A673 (cell line): ENCODE data around the gene MACROD1. TPM values are rescaled to one million over a fixed set of nuclear protein-coding genes. Genes with fewer than 3 reads are reported as not detected.

Experiments
- BruUV-seq: library from RNA; stranded (reverse); fragments of 400-500 nt; replicated peaks from 2 replicates; lab custom pipeline; 2021; lab: Mats Ljungman, UMichigan
- CTCF ChIA-PET: fragments of 300-600 bp; sonication (Branson Sonifier 250); formaldehyde crosslinking; loops from one replicate; lab custom pipeline; 2022; ENCODE audit warnings: antibody characterized with exemption; lab: Charles Lee
- POLR2A ChIA-PET: fragments of 300-600 bp; sonication (Branson Sonifier 250); formaldehyde crosslinking; loops from one replicate; lab custom pipeline; 2022; ENCODE audit warnings: antibody characterized with exemption; ENCODE audit not compliant: low non-redundant PET; lab: Charles Lee
- DNase-seq: peaks from one replicate; pipeline ENCODE4 v3.0.0-alpha.2; 2015; ENCODE audit warnings: low spot score
- H3K27ac ChIP-seq: fragments of 200-600 bp; sonication (generic); 2 replicates; pipeline ENCODE4 v1.5.1; 2016; ENCODE audit warnings: mixed run types, low read depth, mild to moderate bottlenecking, mixed read lengths, antibody characterized with exemption, low read length; ENCODE audit not compliant: poor library complexity, severe bottlenecking
- H3K27me3 ChIP-seq: fragments of 200-600 bp; sonication (generic); replicated peaks from 2 replicates; pipeline ENCODE4 v1.6.1; 2017; ENCODE audit warnings: mixed run types, low read depth, mild to moderate bottlenecking, mixed read lengths, antibody characterized with exemption, low read length; ENCODE audit not compliant: insufficient read depth, poor library complexity
- H3K36me3 ChIP-seq: fragments of 200-600 bp; sonication (generic); 2 replicates; pipeline ENCODE4 v1.6.1; 2016; ENCODE audit warnings: mixed run types, mild to moderate bottlenecking, mixed read lengths, antibody characterized with exemption, low read length; ENCODE audit not compliant: insufficient read depth, poor library complexity, severe bottlenecking
- H3K4me1 ChIP-seq: fragments of 200-600 bp; sonication (generic); 2 replicates; pipeline ENCODE4 v1.6.1; 2017; ENCODE audit warnings: mixed run types, mild to moderate bottlenecking, mixed read lengths, antibody characterized with exemption, low read length; ENCODE audit not compliant: insufficient read depth, poor library complexity, severe bottlenecking
- H3K4me3 ChIP-seq: fragments of 200-600 bp; sonication (generic); 2 replicates; pipeline ENCODE4 v1.5.1; 2016; ENCODE audit warnings: low read depth, mixed run types, mild to moderate bottlenecking, mixed read lengths, low read length; ENCODE audit not compliant: poor library complexity, severe bottlenecking
- H3K9me3 ChIP-seq: fragments of 200-600 bp; sonication (generic); 2 replicates; pipeline ENCODE4 v1.6.1; 2016; ENCODE audit warnings: mixed run types, low read depth, mild to moderate bottlenecking, mixed read lengths, antibody characterized with exemption, low read length; ENCODE audit not compliant: poor library complexity, severe bottlenecking
- EZH2 ChIP-seq: fragments of 200-600 bp; sonication (generic); IDR thresholded peaks from 2 replicates; pipeline ENCODE4 v1.6.1; 2017; ENCODE audit warnings: borderline replicate concordance, low read depth, mild to moderate bottlenecking, mixed read lengths, antibody characterized with exemption, low read length; ENCODE audit not compliant: poor library complexity, severe bottlenecking
- intact Hi-C: fragments of 100-400 bp; cut with micrococcal nuclease; formaldehyde crosslinking; loops from one replicate; pipeline ENCODE4 v1.10.0; 2022; ENCODE audit not compliant: unreplicated experiment
- total RNA-seq: library from RNA; stranded (reverse); gene quantifications from 2 replicates; pipeline ENCODE4 v1.2.3, GENCODE V29; 2021
- TF ChIP-seq, protein P1 (sequence below): fragments of 300-800, 200-600 bp; sonication (generic); conservative IDR thresholded peaks from 2 replicates; pipeline ENCODE4 v1.5.1; 2017; ENCODE audit warnings: low read depth, mild to moderate bottlenecking, antibody characterized with exemption, low read length, moderate library complexity, mixed read lengths

MACROD1 gene
- total RNA-seq, 1 experiment from 2014 or later, result 28.7 TPM

DNA sequence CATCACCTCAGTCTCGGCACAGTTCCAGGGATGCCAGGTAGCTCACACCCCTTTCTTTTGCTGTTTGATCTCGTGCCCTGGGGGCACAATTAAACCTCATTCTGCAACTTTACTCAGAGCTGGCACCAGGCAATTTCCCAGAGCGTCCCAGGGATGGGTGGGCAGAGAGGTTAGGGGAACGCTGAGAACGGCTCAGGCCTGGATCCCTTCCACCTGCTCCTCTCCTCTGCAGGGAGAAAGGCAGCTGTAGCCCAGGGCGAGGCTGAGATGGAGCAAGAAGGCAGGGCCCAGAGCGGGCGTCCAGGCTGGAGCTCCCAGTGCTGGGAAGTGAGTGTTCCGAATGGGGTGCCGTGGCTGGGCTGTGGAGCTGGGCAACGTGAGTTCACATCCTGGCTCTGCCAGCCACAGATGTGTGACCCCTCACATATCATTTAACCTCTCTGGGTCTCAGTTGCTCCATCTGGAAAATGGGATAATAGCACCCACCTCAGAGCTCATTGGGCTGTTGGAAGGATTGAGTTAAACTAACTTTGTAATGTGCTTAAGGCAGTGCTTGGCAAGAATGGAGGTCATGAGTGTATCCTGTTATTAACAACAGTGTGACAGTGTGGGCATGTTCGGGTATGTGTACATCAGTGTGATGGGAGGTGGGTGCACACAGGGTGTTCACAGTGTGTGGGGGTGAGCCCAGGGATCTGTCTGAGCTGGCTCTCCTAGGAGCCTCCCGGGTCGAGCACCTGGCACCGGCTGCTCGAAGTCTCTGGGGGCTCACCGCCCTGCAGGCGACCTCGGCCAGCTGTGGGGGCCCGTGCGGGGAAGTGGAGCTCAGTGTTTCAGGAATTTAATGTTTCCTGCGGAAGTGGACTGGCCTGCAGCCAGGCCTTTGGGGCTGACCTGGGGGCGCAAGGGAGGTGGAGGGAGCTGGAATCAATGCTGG lies 164.2 kb downstream of the MACROD1 start:
- no peaks in the 10 kb centered on the region for H3K9me3 ChIP-seq
- no TSS peak for BruUV-seq
- CTCF ChIA-PET, result interaction anchor here (0.7 to 1.4 kb wide), 5 partner anchors 12 to 151 kb away, joined by 3 to 6 read pairs (median 3); no protein-coding TSS in a partner anchor
- POLR2A ChIA-PET, result interaction anchor here (0.6 kb wide), 1 partner anchor 42 kb away, joined by 7 read pairs; no protein-coding TSS in a partner anchor
- intact Hi-C loops, result no loop called here
- no peak for TF ChIP-seq EZH2
- peaks cover 61% of the 10 kb centered on the region for H3K4me1 ChIP-seq
- H3K27ac ChIP-seq, result no peak overlapping the region
- H3K27me3 ChIP-seq, result no peaks in the 10 kb centered on the region
- no peak overlapping the region for H3K4me3 ChIP-seq
- H3K36me3 ChIP-seq, result peaks cover 15% of the 10 kb centered on the region
- peak; percentile 72 for DNase-seq

DNA sequence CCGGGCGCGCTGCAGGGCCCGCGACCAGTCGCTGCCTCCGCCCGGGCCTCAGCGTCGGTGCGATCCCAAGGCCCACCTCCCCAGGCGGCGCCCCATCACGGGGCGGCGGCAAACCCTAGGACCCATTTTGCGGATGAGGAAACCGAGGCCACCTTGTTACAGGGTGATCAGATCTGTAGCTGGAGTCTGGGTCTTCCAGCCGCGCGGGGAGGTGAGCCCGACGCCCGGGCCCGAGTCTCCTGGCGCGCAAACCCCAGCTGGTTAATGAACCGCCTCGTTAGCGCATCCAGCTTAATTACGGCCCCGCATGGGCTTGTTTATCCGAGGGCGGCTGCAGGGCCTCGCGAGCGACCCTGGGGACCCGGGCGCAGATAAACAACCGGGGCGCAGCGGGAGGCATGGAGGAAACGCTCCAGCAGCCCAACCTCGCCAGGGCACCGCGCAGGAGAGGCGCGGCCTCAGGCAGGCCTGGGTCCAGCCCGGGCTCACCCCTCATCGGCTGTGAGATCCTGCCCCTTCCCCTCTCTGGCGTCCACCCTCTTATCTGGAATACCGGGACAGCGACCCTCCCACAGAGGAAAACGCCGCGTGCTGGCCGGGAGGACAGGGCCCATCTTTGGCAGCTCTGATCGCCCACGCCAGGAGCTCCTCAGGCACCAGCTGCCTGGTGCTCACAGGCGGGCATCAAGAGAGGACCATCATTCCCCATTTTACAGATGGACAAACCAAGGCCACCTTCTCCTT lies 165.0 kb downstream of the MACROD1 start:
- no peaks in the 10 kb centered on the region for H3K27me3 ChIP-seq
- CTCF ChIA-PET, result interaction anchor here (0.6 to 2.1 kb wide), 15 partner anchors 13 to 355 kb away, joined by 3 to 12 read pairs (median 4); no protein-coding TSS in a partner anchor
- BruUV-seq, result no TSS peak
- no peak overlapping the region for H3K27ac ChIP-seq
- TF ChIP-seq, protein P1, sequence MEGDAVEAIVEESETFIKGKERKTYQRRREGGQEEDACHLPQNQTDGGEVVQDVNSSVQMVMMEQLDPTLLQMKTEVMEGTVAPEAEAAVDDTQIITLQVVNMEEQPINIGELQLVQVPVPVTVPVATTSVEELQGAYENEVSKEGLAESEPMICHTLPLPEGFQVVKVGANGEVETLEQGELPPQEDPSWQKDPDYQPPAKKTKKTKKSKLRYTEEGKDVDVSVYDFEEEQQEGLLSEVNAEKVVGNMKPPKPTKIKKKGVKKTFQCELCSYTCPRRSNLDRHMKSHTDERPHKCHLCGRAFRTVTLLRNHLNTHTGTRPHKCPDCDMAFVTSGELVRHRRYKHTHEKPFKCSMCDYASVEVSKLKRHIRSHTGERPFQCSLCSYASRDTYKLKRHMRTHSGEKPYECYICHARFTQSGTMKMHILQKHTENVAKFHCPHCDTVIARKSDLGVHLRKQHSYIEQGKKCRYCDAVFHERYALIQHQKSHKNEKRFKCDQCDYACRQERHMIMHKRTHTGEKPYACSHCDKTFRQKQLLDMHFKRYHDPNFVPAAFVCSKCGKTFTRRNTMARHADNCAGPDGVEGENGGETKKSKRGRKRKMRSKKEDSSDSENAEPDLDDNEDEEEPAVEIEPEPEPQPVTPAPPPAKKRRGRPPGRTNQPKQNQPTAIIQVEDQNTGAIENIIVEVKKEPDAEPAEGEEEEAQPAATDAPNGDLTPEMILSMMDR, result no peak
- no peak for TF ChIP-seq EZH2
- POLR2A ChIA-PET, result interaction anchor here (0.6 kb wide), 1 partner anchor 43 kb away, joined by 7 read pairs; no protein-coding TSS in a partner anchor
- intact Hi-C loops, result loop anchor here (1.0 kb wide), 1 partner anchor 147 kb away; no protein-coding TSS in a partner anchor
- no peaks in the 10 kb centered on the region for H3K9me3 ChIP-seq
- no peak for DNase-seq
- peak overlapping the region; percentile 41 for H3K4me3 ChIP-seq
- H3K36me3 ChIP-seq, result peaks cover 23% of the 10 kb centered on the region
- peaks cover 53% of the 10 kb centered on the region for H3K4me1 ChIP-seq

DNA sequence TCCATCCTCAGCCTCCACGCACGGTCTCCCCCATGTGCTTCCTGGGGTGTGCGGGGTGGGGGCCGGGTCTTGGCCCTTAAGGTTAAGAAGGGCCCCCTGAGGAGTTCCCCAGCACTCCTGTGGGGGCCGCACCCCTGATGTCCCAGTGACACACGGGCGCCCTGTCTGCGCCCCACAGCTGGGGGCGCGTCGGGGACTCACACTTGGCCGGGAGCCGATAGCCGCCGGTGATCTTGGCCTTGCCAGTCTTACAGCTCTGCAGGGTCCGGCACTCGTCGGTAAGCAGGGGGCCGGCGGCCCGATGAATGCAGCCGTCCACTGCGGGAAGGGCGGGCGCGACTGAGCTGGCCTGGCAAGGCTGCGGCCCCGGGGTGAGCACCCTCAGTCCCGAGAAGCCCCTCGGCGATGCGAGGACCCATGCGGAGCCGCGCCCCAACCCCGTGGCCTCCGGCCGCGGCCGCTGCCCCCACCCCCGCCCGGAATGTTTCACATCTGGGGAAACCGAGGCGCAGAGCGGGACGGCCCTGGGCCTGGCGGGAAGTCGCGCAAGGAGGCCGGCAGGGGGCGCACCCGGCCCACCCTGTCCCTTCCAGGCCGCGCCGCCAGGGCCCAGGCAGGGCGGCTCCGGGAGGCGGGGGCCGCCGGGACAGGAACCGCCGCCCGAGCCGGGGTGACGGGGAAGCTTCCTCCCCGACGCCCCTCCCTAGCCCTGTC lies 165.7 kb downstream of the MACROD1 start:
- POLR2A ChIA-PET, result no interaction called here
- no peaks in the 10 kb centered on the region for H3K27me3 ChIP-seq
- peak; percentile 91 for DNase-seq
- no peak overlapping the region for H3K27ac ChIP-seq
- intact Hi-C loops, result loop anchor here (1.0 kb wide), 1 partner anchor 148 kb away; no protein-coding TSS in a partner anchor
- peaks cover 50% of the 10 kb centered on the region for H3K4me1 ChIP-seq
- peak overlapping the region; percentile 41 for H3K4me3 ChIP-seq
- H3K36me3 ChIP-seq, result peaks cover 23% of the 10 kb centered on the region
- no TSS peak for BruUV-seq
- TF ChIP-seq, protein P1, result peak; percentile 75
- no peak for TF ChIP-seq EZH2
- CTCF ChIA-PET, result interaction anchor here (0.6 to 2.1 kb wide), 14 partner anchors 16 to 355 kb away, joined by 3 to 12 read pairs (median 4); no protein-coding TSS in a partner anchor
- H3K9me3 ChIP-seq, result no peaks in the 10 kb centered on the region
